ENCODE data around the gene KCMF1.
A peak's percentile ranks its signal among the peaks of the same experiment; 100 is the strongest.

The KCMF1 gene

GRCh38 chr2:84970210-84970867 lies 622 bp upstream of the KCMF1 start:
- H3K36me3 ChIP-seq (ENCODE audit: control insufficient read depth, low read length) = peaks cover 54% of the 10 kb centered on the region
- H3F3A ChIP-seq (ENCODE audit: control insufficient read depth, insufficient read depth) = 0 out of 2 replicates have a peak, but pooled peaks cover 4% of the 10 kb centered on the region
- H4K20me1 ChIP-seq (ENCODE audit: control insufficient read depth, insufficient read depth, low read depth, low read length) = peaks cover 15% of the 10 kb centered on the region
- H3K9me3 ChIP-seq (ENCODE audit: control insufficient read depth, insufficient read depth, low read length) = no peaks in the 10 kb centered on the region
- no peaks in the 10 kb centered on the region for H3K27me3 ChIP-seq (ENCODE audit: control insufficient read depth, low read length)
- H3K9me2 ChIP-seq (replicated peaks; ENCODE audit: control insufficient read depth, low read length) = no peaks in the 10 kb centered on the region
- H3K4me1 ChIP-seq (ENCODE audit: control insufficient read depth, low read length) = peaks cover 38% of the 10 kb centered on the region
- H3K4me3 ChIP-seq (ENCODE audit: low read length) = peak overlapping the region; percentile 74
- H3K4me2 ChIP-seq (ENCODE audit: low read length) = peak overlapping the region; percentile 71
- TF ChIP-seq EZH2phosphoT487 (IDR thresholded peaks at IDR 0.05; ENCODE audit: borderline replicate concordance, low read length) (no peak), CTCF (IDR thresholded peaks at IDR 0.05; ENCODE audit: low read depth, low read length, poor library complexity, severe bottlenecking) (no peak)
- H3K79me2 ChIP-seq (ENCODE audit: control insufficient read depth, low read length) = peaks cover 85% of the 10 kb centered on the region
- peak overlapping the region; percentile 70 for H3K27ac ChIP-seq (ENCODE audit: low read depth, low read length)

GRCh38 chr2:84971510-84972206 lies 697 bp downstream of the KCMF1 start:
- Histone ChIP-seq H3F3A (ENCODE audit: control insufficient read depth, insufficient read depth) (0 out of 2 replicates have a peak, but pooled peaks cover 4% of the 10 kb centered on the region), H4K20me1 (ENCODE audit: control insufficient read depth, insufficient read depth, low read depth, low read length) (peaks cover 16% of the 10 kb centered on the region), H3K27me3 (ENCODE audit: control insufficient read depth, low read length) (no peaks in the 10 kb centered on the region), H3K4me2 (ENCODE audit: low read length) (peak overlapping the region; percentile 93), H3K4me1 (ENCODE audit: control insufficient read depth, low read length) (peaks cover 37% of the 10 kb centered on the region), H3K9me2 (replicated peaks; ENCODE audit: control insufficient read depth, low read length) (no peaks in the 10 kb centered on the region), H3K36me3 (ENCODE audit: control insufficient read depth, low read length) (peaks cover 48% of the 10 kb centered on the region), H3K9me3 (ENCODE audit: control insufficient read depth, insufficient read depth, low read length) (no peaks in the 10 kb centered on the region), H3K79me2 (ENCODE audit: control insufficient read depth, low read length) (peaks cover 91% of the 10 kb centered on the region), H3K4me3 (ENCODE audit: low read length) (peak overlapping the region; percentile 99), H3K27ac (ENCODE audit: low read depth, low read length) (peak overlapping the region; percentile 73)
- TF ChIP-seq CTCF (IDR thresholded peaks at IDR 0.05; ENCODE audit: low read depth, low read length, poor library complexity, severe bottlenecking) = no peak
- TF ChIP-seq EZH2phosphoT487 (IDR thresholded peaks at IDR 0.05; ENCODE audit: borderline replicate concordance, low read length) = no peak

- no peaks in the 10 kb centered on the region for H3K9me3 ChIP-seq (ENCODE audit: control insufficient read depth, insufficient read depth, low read length)
- H4K20me1 ChIP-seq (ENCODE audit: control insufficient read depth, insufficient read depth, low read depth, low read length) = peaks cover 20% of the 10 kb centered on the region
- no peaks in the 10 kb centered on the region for H3K27me3 ChIP-seq (ENCODE audit: control insufficient read depth, low read length)
- no peaks in the 10 kb centered on the region for H3K9me2 ChIP-seq (replicated peaks; ENCODE audit: control insufficient read depth, low read length)
- 0 out of 2 replicates have a peak, but pooled peaks cover 4% of the 10 kb centered on the region for H3F3A ChIP-seq (ENCODE audit: control insufficient read depth, insufficient read depth)
- H3K4me1 ChIP-seq (ENCODE audit: control insufficient read depth, low read length) = peaks cover 37% of the 10 kb centered on the region
- H3K36me3 ChIP-seq (ENCODE audit: control insufficient read depth, low read length) = peaks cover 47% of the 10 kb centered on the region
- peak overlapping the region; percentile 93 for H3K4me2 ChIP-seq (ENCODE audit: low read length)
- H3K27ac ChIP-seq (ENCODE audit: low read depth, low read length) = peak overlapping the region; percentile 73
- TF ChIP-seq EZH2phosphoT487 (IDR thresholded peaks at IDR 0.05; ENCODE audit: borderline replicate concordance, low read length) = no peak
- TF ChIP-seq CTCF (IDR thresholded peaks at IDR 0.05; ENCODE audit: low read depth, low read length, poor library complexity, severe bottlenecking) = no peak
- H3K79me2 ChIP-seq (ENCODE audit: control insufficient read depth, low read length) = peaks cover 91% of the 10 kb centered on the region
- H3K4me3 ChIP-seq (ENCODE audit: low read length) = peak overlapping the region; percentile 99
These were observed 1.3 kb downstream of the KCMF1 start for GRCh38 chr2:84972207-84972783.
